Fibroblast of the aortic adventitia (primary cell): ENCODE results near the gene ZNF407. TPM values are rescaled to one million over a fixed set of nuclear protein-coding genes. Genes with fewer than 3 reads are reported as not detected.

ENCODE experiments used
- DNase-seq: peaks from one replicate; pipeline ENCODE4 v3.0.0-alpha.2; 2010; ENCODE audit warnings: low read depth
- H3K4me3 ChIP-seq: 2 replicates; pipeline ENCODE4 v1.5.1; 2011; ENCODE audit warnings: low read depth, mild to moderate bottlenecking, control low read depth, low read length, moderate library complexity
- CTCF ChIP-seq: IDR thresholded peaks from 2 replicates; pipeline ENCODE4 v1.5.1; 2011; ENCODE audit warnings: mild to moderate bottlenecking, low read length, control low read depth, inconsistent platforms; ENCODE audit not compliant: insufficient read depth
- total RNA-seq: library from RNA; depleted of rRNA; stranded (reverse); fragments of >200 nt; gene quantifications from 2 replicates; pipeline ENCODE4 v1.2.3, GENCODE V29; 2012; ENCODE audit warnings: low replicate concordance

Gene ZNF407
- total RNA-seq, 1 donor, result 21.7 TPM

GRCh38 chr18:74946646-74947375 lies 349.1 kb downstream of the ZNF407 start:
- H3K4me3 ChIP-seq, result no peak overlapping the region
- no peak for TF ChIP-seq CTCF
- DNase-seq, result no peak

GRCh38 chr18:74947417-74947816 lies 349.7 kb downstream of the ZNF407 start:
- no peak for DNase-seq
- TF ChIP-seq CTCF, result no peak

GRCh38 chr18:74947875-74948274 lies 350.2 kb downstream of the ZNF407 start:
- DNase-seq, result no peak
- no peak overlapping the region for H3K4me3 ChIP-seq
- no peak for TF ChIP-seq CTCF

More at GRCh38 chr18:74947417-74947816, 349.7 kb downstream of the ZNF407 start:
- no peak overlapping the region for H3K4me3 ChIP-seq

GRCh38 chr18:74949611-74950010 lies 351.9 kb downstream of the ZNF407 start:
- no peak overlapping the region for H3K4me3 ChIP-seq
- no peak for DNase-seq
- no peak for TF ChIP-seq CTCF

GRCh38 chr18:74950479-74950878 lies 352.8 kb downstream of the ZNF407 start:
- no peak for TF ChIP-seq CTCF
- H3K4me3 ChIP-seq, result no peak overlapping the region
- no peak for DNase-seq

GRCh38 chr18:74951165-74951760 lies 353.6 kb downstream of the ZNF407 start:
- no peak overlapping the region for H3K4me3 ChIP-seq
- no peak for TF ChIP-seq CTCF
- DNase-seq, result peak; percentile 97
